Islet precursor cell (in vitro differentiated cells): ENCODE results near the gene ATF7IP.
"Not testable (repeated sequence)": the region's sequence is repeated elsewhere in the genome, so short reads cannot be mapped to it uniquely, and the experiment has no call there.

Source experiments
- DNase-seq: peaks from one replicate; pipeline ENCODE4 v3.0.0-alpha.2; 2018

Gene ATF7IP

GRCh38 chr12:14369311-14369710 is 3.8 kb downstream of the ATF7IP start:
- no peak for DNase-seq

GRCh38 chr12:14373217-14373616 is 7.7 kb downstream of the ATF7IP start:
- DNase-seq, result no peak

- no peak for DNase-seq
Measured at GRCh38 chr12:14379508-14379907, 14.0 kb downstream of the ATF7IP start.

- peak; percentile 93 for DNase-seq
Measured at GRCh38 chr12:14384783-14385638, 19.5 kb downstream of the ATF7IP start.

- no peak for DNase-seq
Measured at GRCh38 chr12:14387219-14387871, 21.9 kb downstream of the ATF7IP start.

GRCh38 chr12:14390449-14390848 is 25.0 kb downstream of the ATF7IP start:
- DNase-seq, result no peak

GRCh38 chr12:14390870-14391530 is 25.5 kb downstream of the ATF7IP start:
- DNase-seq, result no peak

- no peak for DNase-seq
Measured at GRCh38 chr12:14393751-14394150, 28.3 kb downstream of the ATF7IP start.

GRCh38 chr12:14394317-14395073 is 29.0 kb downstream of the ATF7IP start:
- DNase-seq, result peak; percentile 77

- DNase-seq, result no peak
Measured at GRCh38 chr12:14395074-14395778, 29.7 kb downstream of the ATF7IP start.

- no peak for DNase-seq
Measured at GRCh38 chr12:14396071-14396470, 30.6 kb downstream of the ATF7IP start.

GRCh38 chr12:14399871-14400270 is 34.4 kb downstream of the ATF7IP start:
- DNase-seq, result no peak

- DNase-seq, result no peak
Measured at GRCh38 chr12:14400599-14400998, 35.1 kb downstream of the ATF7IP start.

GRCh38 chr12:14401267-14401666 is 35.8 kb downstream of the ATF7IP start:
- DNase-seq, result not testable (repeated sequence)

GRCh38 chr12:14402697-14403096 is 37.2 kb downstream of the ATF7IP start:
- no peak for DNase-seq

GRCh38 chr12:14403293-14403692 is 37.8 kb downstream of the ATF7IP start:
- DNase-seq, result no peak

GRCh38 chr12:14403711-14404196 is 38.3 kb downstream of the ATF7IP start:
- no peak for DNase-seq

GRCh38 chr12:14405407-14405806 is 39.9 kb downstream of the ATF7IP start:
- not testable (repeated sequence) for DNase-seq

GRCh38 chr12:14408208-14408607 is 42.7 kb downstream of the ATF7IP start:
- no peak for DNase-seq

- no peak for DNase-seq
Measured at GRCh38 chr12:14410177-14410576, 44.7 kb downstream of the ATF7IP start.

GRCh38 chr12:14410841-14411569 is 45.5 kb downstream of the ATF7IP start:
- DNase-seq, result no peak
